WERI-Rb-1 (cell line): ENCODE measurements around the gene EFTUD2.

Experiments used
- DNase-seq: peaks from one replicate; pipeline ENCODE4 v3.0.0-alpha.2; 2020
- H3K27ac ChIP-seq: fragments of 250-450 bp; sonication (Bioruptor Pico); 2 replicates; pipeline ENCODE4 v1.5.1; 2020; ENCODE audit warnings: mild to moderate bottlenecking, moderate library complexity
- H3K27me3 ChIP-seq: fragments of 250-450 bp; sonication (Bioruptor Pico); 2 replicates; pipeline ENCODE4 v1.5.1; 2021; ENCODE audit warnings: mild to moderate bottlenecking, low read depth, moderate library complexity; ENCODE audit not compliant: insufficient read depth, severe bottlenecking
- H3K36me3 ChIP-seq: fragments of 250-450 bp; sonication (Bioruptor Pico); 2 replicates; pipeline ENCODE4 v1.5.1; 2020; ENCODE audit warnings: mild to moderate bottlenecking, moderate library complexity
- H3K4me3 ChIP-seq: 2 replicates; pipeline ENCODE4 v1.5.1; 2011; ENCODE audit warnings: low read depth, mild to moderate bottlenecking, control low read depth, low read length
- H3K9me3 ChIP-seq: fragments of 250-450 bp; sonication (Bioruptor Pico); 2 replicates; pipeline ENCODE4 v1.5.1; 2021; ENCODE audit warnings: mild to moderate bottlenecking, moderate library complexity; ENCODE audit not compliant: severe bottlenecking
- CTCF ChIP-seq: IDR thresholded peaks from 2 replicates; pipeline ENCODE4 v1.5.1; 2011; ENCODE audit warnings: low read depth, mild to moderate bottlenecking, control low read depth, inconsistent platforms, low read length

The EFTUD2 gene

DNA sequence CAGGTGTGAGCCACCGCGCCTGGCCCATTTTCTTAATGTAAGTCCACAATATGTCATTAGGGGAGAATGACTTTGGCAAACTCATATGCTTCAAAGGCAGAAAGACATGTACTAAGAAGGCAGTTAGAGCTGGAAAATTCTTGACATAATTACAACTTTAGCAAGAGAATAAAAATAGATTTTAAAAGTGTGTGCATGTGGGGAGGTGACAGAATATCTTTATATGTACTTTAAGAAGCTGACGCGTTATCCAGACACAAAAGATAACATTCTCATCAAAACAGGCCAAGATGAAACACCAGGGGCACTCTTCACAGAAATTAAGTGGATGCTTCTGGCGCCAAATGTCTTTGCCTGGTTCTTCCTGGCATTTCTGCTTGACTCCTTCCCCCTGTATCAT lies 97.4 kb downstream of the EFTUD2 start:
- no peak overlapping the region for H3K27ac ChIP-seq
- DNase-seq, result no peak
- no peak for TF ChIP-seq CTCF
- H3K36me3 ChIP-seq, result peaks cover 97% of the 10 kb centered on the region
- no peaks in the 10 kb centered on the region for H3K27me3 ChIP-seq
- no peaks in the 10 kb centered on the region for H3K9me3 ChIP-seq
- no peak overlapping the region for H3K4me3 ChIP-seq
